H1 (cell line): Measurements from ENCODE around the gene FAM81B. TPM values are rescaled to one million over a fixed set of nuclear protein-coding genes. Genes with fewer than 3 reads are reported as not detected.

Source experiments
- CTCF ChIA-PET: fragments of 300-600 bp; sonication (Branson Sonifier 250); formaldehyde crosslinking; loops from one replicate; lab custom pipeline; 2021; ENCODE audit not compliant: partially characterized antibody; lab: Charles Lee
- POLR2A ChIA-PET: fragments of 300-600 bp; sonication (Branson Sonifier 250); formaldehyde crosslinking; loops from one replicate; lab custom pipeline; 2021; ENCODE audit warnings: inconsistent platforms; ENCODE audit not compliant: partially characterized antibody; lab: Charles Lee
- DNase-seq, 2 experiments: peaks; one replicate each; pipeline versions ENCODE4 v3.0.0 to v3.0.0-alpha.2; 2010 to 2022; ENCODE audit warnings: low spot score in 2 of 2, low read depth in 1 of 2, mixed read lengths in 1 of 2
- FAIRE-seq: peaks from 2 replicates; lab custom pipeline; 2011; peaks lifted over from hg19 to GRCh38; lab: Jason Lieb, UNC
- H2AFZ ChIP-seq: 2 replicates; pipeline ENCODE4 v1.8.1; 2012; ENCODE audit warnings: low read length, inconsistent platforms
- H2AK5ac ChIP-seq: 2 replicates; pipeline ENCODE4 v1.6.1; 2013; ENCODE audit warnings: low read depth, low read length
- H2BK120ac ChIP-seq: replicated peaks from 2 replicates; pipeline ENCODE3; 2013; ENCODE audit warnings: low read depth, low read length, inconsistent platforms
- H2BK12ac ChIP-seq: 2 replicates; pipeline ENCODE4 v1.6.1; 2013; ENCODE audit warnings: low read depth, low read length
- H2BK15ac ChIP-seq: 2 replicates; pipeline ENCODE4 v1.6.1; 2013; ENCODE audit warnings: low read length
- H2BK20ac ChIP-seq: 2 replicates; pipeline ENCODE4 v1.6.1; 2013; ENCODE audit warnings: low read length
- H2BK5ac ChIP-seq: 2 replicates; pipeline ENCODE4 v1.6.1; 2013; ENCODE audit warnings: low read depth, low read length
- H3K14ac ChIP-seq: 2 replicates; pipeline ENCODE4 v1.6.1; 2013; ENCODE audit warnings: inconsistent platforms; ENCODE audit not compliant: insufficient read length
- H3K18ac ChIP-seq: 2 replicates; pipeline ENCODE4 v1.6.1; 2013; ENCODE audit warnings: low read length; ENCODE audit errors: extremely low read depth
- H3K23ac ChIP-seq: 2 replicates; pipeline ENCODE4 v1.6.1; 2013; ENCODE audit warnings: inconsistent platforms; ENCODE audit not compliant: insufficient read length
- H3K23me2 ChIP-seq: 2 replicates; pipeline ENCODE4 v1.6.1; 2013; ENCODE audit warnings: low read depth, low read length
- H3K27ac ChIP-seq: 2 replicates; pipeline ENCODE4 v1.6.1; 2011; ENCODE audit warnings: low read depth, low read length, inconsistent platforms
- H3K27me3 ChIP-seq, 4 experiments: replicated peaks in 1 of 4; 1 replicate in 1 of 4; 2 replicates in 3 of 4; pipeline versions ENCODE4 v1.6.1 to v1.8.1; 2011 to 2013; ENCODE audit warnings: low read length in 3 of 4, mild to moderate bottlenecking in 3 of 4, inconsistent platforms in 2 of 4, mixed read lengths in 2 of 4, moderate library complexity in 1 of 4; ENCODE audit not compliant: control insufficient read depth in 3 of 4, insufficient read depth in 3 of 4; ENCODE audit errors: extremely low read depth in 1 of 4
- H3K36me3 ChIP-seq, 4 experiments: 2 replicates each; pipeline versions ENCODE4 v1.6.1 to v1.8.1; 2011 to 2013; ENCODE audit warnings: mild to moderate bottlenecking in 4 of 4, low read length in 3 of 4, moderate library complexity in 2 of 4, control low read depth in 1 of 4, inconsistent platforms in 1 of 4; ENCODE audit not compliant: insufficient read depth in 4 of 4, control insufficient read depth in 2 of 4
- H3K4ac ChIP-seq: replicated peaks from 2 replicates; pipeline ENCODE3; 2013; ENCODE audit warnings: low read length, low read depth, mixed read lengths, inconsistent platforms; ENCODE audit not compliant: insufficient read length
- H3K4me1 ChIP-seq, 4 experiments: replicated peaks in 1 of 4; 1 replicate in 1 of 4; 2 replicates in 3 of 4; pipeline versions ENCODE4 v1.6.1 to v1.8.1; 2011 to 2013; ENCODE audit warnings: low read length in 3 of 4, inconsistent platforms in 2 of 4, mixed read lengths in 1 of 4; ENCODE audit not compliant: insufficient read depth in 4 of 4, control insufficient read depth in 3 of 4
- H3K4me2 ChIP-seq, 2 experiments: 2 replicates each; pipeline versions ENCODE4 v1.6.1 to v1.8.1; 2011 to 2013; ENCODE audit warnings: low read depth in 2 of 2, low read length in 2 of 2, control low read depth in 1 of 2, inconsistent platforms in 1 of 2, mild to moderate bottlenecking in 1 of 2; ENCODE audit not compliant: insufficient read depth in 1 of 2
- H3K4me3 ChIP-seq, 4 experiments: fragments of 200-600, 300-600 bp in 1 of 4; sonication (generic), shearing (Covaris generic), sonication (Bioruptor Twin) in 1 of 4; 2 replicates each; pipeline versions ENCODE4 v1.5.1 to v1.8.1; 2011 to 2016; ENCODE audit warnings: low read length in 4 of 4, low read depth in 3 of 4, control low read depth in 2 of 4, inconsistent platforms in 2 of 4, mild to moderate bottlenecking in 2 of 4, mixed read lengths in 1 of 4, moderate library complexity in 1 of 4; ENCODE audit not compliant: insufficient read depth in 2 of 4; ENCODE audit errors: extremely low read depth in 1 of 4
- H3K56ac ChIP-seq: replicated peaks from 2 replicates; pipeline ENCODE3; 2013; ENCODE audit warnings: low read depth, mild to moderate bottlenecking, mixed read lengths, low read length, inconsistent platforms; ENCODE audit not compliant: insufficient read length
- H3K79me1 ChIP-seq: 2 replicates; pipeline ENCODE4 v1.6.1; 2013; ENCODE audit warnings: low read depth, low read length, control low read depth
- H3K79me2 ChIP-seq, 2 experiments: 2 replicates each; pipeline versions ENCODE4 v1.6.1 to v1.8.1; 2012 to 2013; ENCODE audit warnings: low read length in 2 of 2, mild to moderate bottlenecking in 2 of 2, inconsistent platforms in 1 of 2; ENCODE audit not compliant: insufficient read depth in 2 of 2, control insufficient read depth in 1 of 2
- H3K9ac ChIP-seq, 4 experiments: replicated peaks in 1 of 4; 1 replicate in 1 of 4; 2 replicates in 3 of 4; pipeline versions ENCODE4 v1.6.1 to v1.8.1; 2011 to 2013; ENCODE audit warnings: low read depth in 3 of 4, low read length in 3 of 4, control low read depth in 2 of 4, mild to moderate bottlenecking in 2 of 4, moderate library complexity in 2 of 4, inconsistent platforms in 1 of 4; ENCODE audit errors: extremely low read depth in 1 of 4
- H3K9me3 ChIP-seq, 2 experiments: 2 replicates each; pipeline versions ENCODE4 v1.6.1 to v1.8.1; 2012 to 2013; ENCODE audit warnings: mild to moderate bottlenecking in 2 of 2, moderate library complexity in 2 of 2, control low read depth in 1 of 2, inconsistent platforms in 1 of 2, low read depth in 1 of 2, low read length in 1 of 2, mixed read lengths in 1 of 2; ENCODE audit not compliant: insufficient read depth in 2 of 2
- H4K20me1 ChIP-seq, 2 experiments: replicated peaks in 1 of 2; 2 replicates each; pipeline versions ENCODE3 to v1.8.1; 2011 to 2013; ENCODE audit warnings: inconsistent platforms in 2 of 2, low read length in 2 of 2, mild to moderate bottlenecking in 1 of 2; ENCODE audit not compliant: insufficient read depth in 2 of 2, control insufficient read depth in 1 of 2
- H4K5ac ChIP-seq: 2 replicates; pipeline ENCODE4 v1.6.1; 2013; ENCODE audit warnings: low read length, low read depth, mixed read lengths, inconsistent platforms; ENCODE audit not compliant: insufficient read length
- H4K8ac ChIP-seq: 2 replicates; pipeline ENCODE4 v1.8.0; 2013; ENCODE audit warnings: mild to moderate bottlenecking, moderate library complexity, low read length, inconsistent platforms; ENCODE audit not compliant: insufficient read depth; ENCODE audit errors: extremely low read depth
- H4K91ac ChIP-seq: replicated peaks from 2 replicates; pipeline ENCODE3; 2013; ENCODE audit warnings: low read length, mixed read lengths, inconsistent platforms; ENCODE audit not compliant: insufficient read length
- ASH2L ChIP-seq: fragments of 200-600, 300-600 bp; sonication (generic); IDR thresholded peaks from one replicate; pipeline ENCODE4 v1.7.1; 2017; ENCODE audit warnings: low read length
- ATF2 ChIP-seq: IDR thresholded peaks from 2 replicates; pipeline ENCODE4 v1.6.1; 2012; ENCODE audit warnings: low read length, inconsistent platforms
- CBX5 ChIP-seq: fragments of 300-800, 300-1000 bp; sonication (generic); IDR thresholded peaks from 2 replicates; pipeline ENCODE4 v1.7.1; 2016; ENCODE audit warnings: antibody characterized with exemption, low read length, low read depth
- GABPA ChIP-seq: IDR thresholded peaks from 2 replicates; pipeline ENCODE4 v1.6.1; 2011; ENCODE audit warnings: mild to moderate bottlenecking, low read length, moderate library complexity, borderline replicate concordance; ENCODE audit not compliant: insufficient read depth
- HDAC2 ChIP-seq, 2 experiments: fragments of 300-600 bp in 1 of 2; sonication (generic) in 1 of 2; IDR thresholded peaks; 2 replicates each; pipeline ENCODE4 v1.6.1; 2011 to 2012; ENCODE audit warnings: low read depth in 2 of 2, low read length in 2 of 2, mild to moderate bottlenecking in 2 of 2, moderate library complexity in 2 of 2, borderline replicate concordance in 1 of 2, inconsistent platforms in 1 of 2
- KDM4A ChIP-seq: IDR thresholded peaks from one replicate; pipeline ENCODE4 v1.7.1; 2012; ENCODE audit warnings: low read depth, mild to moderate bottlenecking, moderate library complexity, low read length, inconsistent platforms; ENCODE audit not compliant: severe bottlenecking
- MAX ChIP-seq: IDR thresholded peaks from 2 replicates; pipeline ENCODE4 v1.6.1; 2012; ENCODE audit warnings: inconsistent platforms
- PHF8 ChIP-seq: fragments of 200-600 bp; sonication (generic); conservative IDR thresholded peaks from 2 replicates; pipeline ENCODE4 v1.7.1; 2012; ENCODE audit warnings: low read depth, mild to moderate bottlenecking, inconsistent platforms, low read length, moderate library complexity
- RBBP5 ChIP-seq: IDR thresholded peaks from 2 replicates; pipeline ENCODE4 v1.7.1; 2012; ENCODE audit warnings: low read depth, mild to moderate bottlenecking, inconsistent platforms, low read length, moderate library complexity, borderline replicate concordance
- SP4 ChIP-seq: IDR thresholded peaks from 2 replicates; pipeline ENCODE4 v1.6.1; 2012; ENCODE audit warnings: low read length, inconsistent platforms
- TBP ChIP-seq: IDR thresholded peaks from 2 replicates; pipeline ENCODE4 v1.6.1; 2011; ENCODE audit warnings: low read depth, low read length, improper control_type of control experiment
- WGBS, 2 experiments: shearing (Covaris generic) in 1 of 2; methylation state at CpG; one replicate each; pipeline versions ENCODE4 v1.1.6 to v1.1.7; 2013 to 2015; ENCODE audit warnings: low lambda C conversion rate in 2 of 2, mixed read lengths in 2 of 2, inconsistent platforms in 1 of 2, low coverage in 1 of 2, missing lambda C conversion rate in 1 of 2; ENCODE audit not compliant: insufficient replicate concordance in 2 of 2, insufficient coverage in 1 of 2, insufficient read length in 1 of 2; ENCODE audit errors: extremely low coverage in 1 of 2, missing lambda C conversion rate in 1 of 2; 5-methylcytosine and 5-hydroxymethylcytosine counted together
- polyA plus RNA-seq, 7 experiments: library from polyadenylated mRNA; depleted of rRNA in 3 of 7; stranded (reverse) in 5 of 7; unstranded in 2 of 7; fragments of >200 nt in 5 of 7; fragments of 200-250 nt in 2 of 7; gene quantifications; 1 replicate in 5 of 7; 2 replicates in 1 of 7; 4 replicates in 1 of 7; pipeline versions ENCODE4 v1.2.1 to v1.2.3, GENCODE V29; 2011 to 2013; ENCODE audit warnings: missing spikeins in 2 of 7, mixed read lengths in 2 of 7
- total RNA-seq: library from RNA; stranded (reverse); fragmentation: NEBNext Ultra II Directional; extraction: Animal tissue kit (Norgen Biotek cat#: 25700); gene quantifications from 2 replicates; pipeline ENCODE4 v1.2.1, GENCODE V29; 2021

Gene FAM81B
- total and polyA plus RNA-seq, 2 of the 8 experiments (the other 6 are each of a cell fraction or from before 2014, with no cell fraction given) = not detected

DNA sequence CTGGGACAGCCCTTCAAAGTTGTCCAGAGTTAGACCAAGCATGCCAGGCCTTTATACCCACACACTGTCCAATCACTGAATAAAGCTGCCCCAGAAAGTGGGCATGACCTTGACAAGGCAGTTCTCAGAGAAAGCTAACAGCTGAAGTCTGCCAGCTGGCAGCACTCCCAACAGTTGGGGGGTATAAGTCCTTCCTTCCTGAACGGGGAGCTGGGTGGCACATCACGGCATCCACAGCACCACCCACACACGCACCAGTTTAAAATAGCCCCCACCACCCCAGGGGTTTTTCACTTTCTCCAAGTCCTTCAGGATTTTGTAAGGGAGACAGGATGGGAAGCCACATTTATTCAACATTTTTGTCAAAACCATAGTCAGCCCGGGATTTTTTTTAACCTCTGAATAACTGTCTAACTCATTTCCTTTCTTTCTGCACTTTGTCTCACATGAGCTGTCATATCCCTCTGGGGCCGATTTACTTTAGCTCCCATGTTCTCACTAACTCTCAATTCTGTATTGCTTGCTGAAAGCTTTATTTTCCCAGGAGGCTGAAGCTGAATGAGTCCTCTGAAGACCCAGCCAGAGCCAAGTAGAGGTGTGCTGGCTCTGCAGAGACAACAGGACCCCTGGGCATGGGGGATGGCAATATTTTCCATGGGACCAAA is 15.4 kb downstream of the FAM81B start:
- Histone ChIP-seq H2BK20ac (no peak overlapping the region), H3K9me3 (no peaks in the 10 kb centered on the region; a peak in 1 of 4 replicates), H3K4ac (no peak overlapping the region), H3K27me3 (no peaks in the 10 kb centered on the region), H3K18ac (no peak overlapping the region), H4K91ac (no peak overlapping the region), H3K79me2 (no peaks in the 10 kb centered on the region), H3K9ac (no peak overlapping the region), H3K23me2 (no peaks in the 10 kb centered on the region), H4K5ac (no peak overlapping the region), H2AFZ (no peak overlapping the region), H2BK120ac (no peak overlapping the region), H2BK12ac (no peak overlapping the region), H3K4me1 (peaks cover 0 to 5% (median 1%) of the 10 kb centered on the region in 4 experiments; a peak in 1 of 7 replicates), H3K79me1 (no peaks in the 10 kb centered on the region), H3K4me2 (no peak overlapping the region), H3K36me3 (no peaks in the 10 kb centered on the region), H2BK15ac (no peak overlapping the region), H2AK5ac (no peak overlapping the region), H4K20me1 (no peaks in the 10 kb centered on the region), H2BK5ac (no peak overlapping the region), H3K14ac (no peak overlapping the region), H3K56ac (no peak overlapping the region), H4K8ac (no peak overlapping the region), H3K27ac (no peak overlapping the region), H3K4me3 (no peak overlapping the region), H3K23ac (no peak overlapping the region)
- 93% methylated on average over 5 of the region's 5 CpGs; no CpG with 5 or more reads in 1 of the 2 experiments for WGBS, 2 experiments
- POLR2A ChIA-PET = interaction anchor here (0.9 kb wide), 1 partner anchor 36 kb away, joined by 3 read pairs; no protein-coding TSS in a partner anchor
- CTCF ChIA-PET = no interaction called here
- no peak for DNase-seq
- no peak for FAIRE-seq
- no peak for TF ChIP-seq KDM4A
- TF ChIP-seq PHF8 = no peak
- no peak for TF ChIP-seq ASH2L
- TF ChIP-seq RBBP5 = no peak
- TF ChIP-seq HDAC2 (IDR thresholded peaks at IDR 0.05; ENCODE audit: borderline replicate concordance in 1 of 2, low read depth in 2 of 2, low read length in 2 of 2) = no peak
- TF ChIP-seq SP4 = no peak
- no peak for TF ChIP-seq MAX
- TF ChIP-seq CBX5 = no peak
- no peak for TF ChIP-seq TBP
- TF ChIP-seq GABPA = no peak
- TF ChIP-seq ATF2 = no peak
